DOHH2 (cell line): ENCODE results near the gene TADA2B.

ENCODE experiments used
- H3F3A ChIP-seq: fragments of 200-600 bp; sonication (generic), shearing (Covaris generic); 2 replicates; pipeline ENCODE4 v1.6.0; 2016; ENCODE audit warnings: antibody characterized with exemption, mild to moderate bottlenecking; ENCODE audit not compliant: control insufficient read depth, insufficient read depth
- H3K27ac ChIP-seq: fragments of 200-600 bp; sonication (generic); 2 replicates; pipeline ENCODE4 v1.5.1; 2014; ENCODE audit warnings: low read depth, mild to moderate bottlenecking, low read length, moderate library complexity
- H3K27me3 ChIP-seq: fragments of 200-600 bp; sonication (generic); 2 replicates; pipeline ENCODE4 v1.6.1; 2014; ENCODE audit warnings: mild to moderate bottlenecking, low read length, mixed read lengths; ENCODE audit not compliant: control insufficient read depth
- H3K36me3 ChIP-seq: fragments of 200-600 bp; sonication (generic); 2 replicates; pipeline ENCODE4 v1.6.1; 2014; ENCODE audit warnings: mild to moderate bottlenecking, low read length, moderate library complexity, mixed read lengths; ENCODE audit not compliant: control insufficient read depth
- H3K4me1 ChIP-seq: fragments of 200-600 bp; sonication (generic); 2 replicates; pipeline ENCODE4 v1.6.1; 2014; ENCODE audit warnings: mild to moderate bottlenecking, low read length, mixed read lengths; ENCODE audit not compliant: control insufficient read depth
- H3K4me2 ChIP-seq: fragments of 200-600 bp; sonication (generic); 2 replicates; pipeline ENCODE4 v1.6.0; 2014; ENCODE audit warnings: mild to moderate bottlenecking, low read length, moderate library complexity
- H3K4me3 ChIP-seq: fragments of 200-600 bp; sonication (generic); 2 replicates; pipeline ENCODE4 v1.5.1; 2014; ENCODE audit warnings: mild to moderate bottlenecking, low read length, mixed read lengths
- H3K79me2 ChIP-seq: fragments of 200-600 bp; sonication (generic); 2 replicates; pipeline ENCODE4 v1.6.1; 2014; ENCODE audit warnings: mild to moderate bottlenecking, low read length, mixed read lengths; ENCODE audit not compliant: control insufficient read depth
- H3K9me2 ChIP-seq: fragments of 200-600 bp; sonication (generic); replicated peaks from 2 replicates; pipeline ENCODE4 v1.6.1; 2014; ENCODE audit warnings: mild to moderate bottlenecking, low read length, mixed read lengths; ENCODE audit not compliant: control insufficient read depth
- H3K9me3 ChIP-seq: fragments of 200-600 bp; sonication (generic); 2 replicates; pipeline ENCODE4 v1.6.1; 2014; ENCODE audit warnings: antibody characterized with exemption, low read length, mixed read lengths; ENCODE audit not compliant: control insufficient read depth, insufficient read depth
- H4K20me1 ChIP-seq: fragments of 200-600 bp; sonication (generic); 2 replicates; pipeline ENCODE4 v1.6.0; 2014; ENCODE audit warnings: low read depth, mild to moderate bottlenecking, antibody characterized with exemption, low read length, moderate library complexity; ENCODE audit not compliant: control insufficient read depth, insufficient read depth
- CTCF ChIP-seq: fragments of 200-600 bp; sonication (generic); IDR thresholded peaks from one replicate; pipeline ENCODE4 v1.5.1; 2014; ENCODE audit warnings: antibody characterized with exemption, mild to moderate bottlenecking, low read depth, low read length; ENCODE audit not compliant: poor library complexity, severe bottlenecking
- EZH2phosphoT487 ChIP-seq: fragments of 200-600 bp; sonication (generic); IDR thresholded peaks from 2 replicates; pipeline ENCODE4 v1.6.1; 2017; ENCODE audit warnings: borderline replicate concordance, mild to moderate bottlenecking, antibody characterized with exemption, low read length, moderate library complexity, mixed read lengths

The TADA2B gene

DNA sequence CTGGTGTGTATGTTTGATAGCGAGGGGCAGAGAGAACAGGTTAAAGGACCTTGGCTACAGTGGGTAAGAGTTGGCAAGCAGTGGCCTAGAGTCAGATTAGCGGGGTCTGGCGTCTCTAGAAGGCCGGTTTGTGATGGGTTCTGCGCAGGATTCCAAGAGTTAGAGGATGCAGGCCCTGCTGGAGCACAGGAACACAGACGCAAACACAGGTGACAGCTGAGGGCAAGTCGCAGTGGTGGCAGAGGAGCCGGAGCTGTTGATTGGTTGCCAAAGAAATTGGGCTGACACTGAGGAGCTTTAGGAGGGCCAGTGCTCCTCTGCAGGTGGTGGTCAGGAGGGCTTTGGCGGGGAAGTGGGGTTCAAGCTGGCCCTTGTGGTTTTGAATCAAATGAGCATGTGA, 3.8 kb downstream of the TADA2B start:
- H3F3A ChIP-seq, result no peaks in the 10 kb centered on the region
- no peaks in the 10 kb centered on the region for H3K9me2 ChIP-seq
- H3K9me3 ChIP-seq, result no peaks in the 10 kb centered on the region
- peaks cover 9% of the 10 kb centered on the region for H4K20me1 ChIP-seq
- TF ChIP-seq EZH2phosphoT487, result no peak
- no peak for TF ChIP-seq CTCF
- peaks cover 34% of the 10 kb centered on the region for H3K4me1 ChIP-seq
- H3K79me2 ChIP-seq, result peaks cover 75% of the 10 kb centered on the region
- no peak overlapping the region for H3K4me3 ChIP-seq
- H3K4me2 ChIP-seq, result no peak overlapping the region
- H3K36me3 ChIP-seq, result peaks cover 21% of the 10 kb centered on the region
- peaks cover 3% of the 10 kb centered on the region for H3K27me3 ChIP-seq
- no peak overlapping the region for H3K27ac ChIP-seq

- H3K9me3 ChIP-seq, result no peaks in the 10 kb centered on the region
- H3K9me2 ChIP-seq, result no peaks in the 10 kb centered on the region
- TF ChIP-seq EZH2phosphoT487 (no peak), CTCF (no peak)
- peaks cover 20% of the 10 kb centered on the region for H3K36me3 ChIP-seq
- no peaks in the 10 kb centered on the region for H3F3A ChIP-seq
- H3K4me3 ChIP-seq, result no peak overlapping the region
- H3K27ac ChIP-seq, result no peak overlapping the region
- no peaks in the 10 kb centered on the region for H3K27me3 ChIP-seq
- peaks cover 9% of the 10 kb centered on the region for H4K20me1 ChIP-seq
- H3K79me2 ChIP-seq, result peaks cover 89% of the 10 kb centered on the region
- H3K4me1 ChIP-seq, result peaks cover 29% of the 10 kb centered on the region
- no peak overlapping the region for H3K4me2 ChIP-seq
Measured at GRCh38 chr4:7048642-7049041, 5.5 kb downstream of the TADA2B start.

- Histone ChIP-seq H3K9me3 (no peaks in the 10 kb centered on the region), H3K79me2 (peaks cover 83% of the 10 kb centered on the region), H3K4me3 (no peak overlapping the region)
Measured at GRCh38 chr4:7049295-7049694, 6.1 kb downstream of the TADA2B start.

More at GRCh38 chr4:7049295-7049694, 6.1 kb downstream of the TADA2B start:
- Histone ChIP-seq H4K20me1 (peaks cover 9% of the 10 kb centered on the region), H3K36me3 (peaks cover 21% of the 10 kb centered on the region), H3F3A (no peaks in the 10 kb centered on the region), H3K9me2 (no peaks in the 10 kb centered on the region), H3K4me1 (peaks cover 25% of the 10 kb centered on the region), H3K27me3 (no peaks in the 10 kb centered on the region), H3K4me2 (no peak overlapping the region), H3K27ac (no peak overlapping the region)
- no peak for TF ChIP-seq CTCF
- no peak for TF ChIP-seq EZH2phosphoT487
